DND-41 (cell line): ENCODE results near the gene ARHGAP8.

Experiments
- EZH2 ChIP-seq: IDR thresholded peaks from 3 replicates; pipeline ENCODE4 v1.6.1; 2012; ENCODE audit warnings: borderline replicate concordance, low read depth, mild to moderate bottlenecking, moderate library complexity, low read length, inconsistent platforms; ENCODE audit not compliant: severe bottlenecking
- TF ChIP-seq, protein P1 (sequence below): IDR thresholded peaks from 2 replicates; pipeline ENCODE4 v1.5.1; 2012; ENCODE audit warnings: borderline replicate concordance, low read length, moderate library complexity, mild to moderate bottlenecking; ENCODE audit not compliant: poor library complexity, severe bottlenecking; ENCODE audit errors: extremely low read depth

DNA sequence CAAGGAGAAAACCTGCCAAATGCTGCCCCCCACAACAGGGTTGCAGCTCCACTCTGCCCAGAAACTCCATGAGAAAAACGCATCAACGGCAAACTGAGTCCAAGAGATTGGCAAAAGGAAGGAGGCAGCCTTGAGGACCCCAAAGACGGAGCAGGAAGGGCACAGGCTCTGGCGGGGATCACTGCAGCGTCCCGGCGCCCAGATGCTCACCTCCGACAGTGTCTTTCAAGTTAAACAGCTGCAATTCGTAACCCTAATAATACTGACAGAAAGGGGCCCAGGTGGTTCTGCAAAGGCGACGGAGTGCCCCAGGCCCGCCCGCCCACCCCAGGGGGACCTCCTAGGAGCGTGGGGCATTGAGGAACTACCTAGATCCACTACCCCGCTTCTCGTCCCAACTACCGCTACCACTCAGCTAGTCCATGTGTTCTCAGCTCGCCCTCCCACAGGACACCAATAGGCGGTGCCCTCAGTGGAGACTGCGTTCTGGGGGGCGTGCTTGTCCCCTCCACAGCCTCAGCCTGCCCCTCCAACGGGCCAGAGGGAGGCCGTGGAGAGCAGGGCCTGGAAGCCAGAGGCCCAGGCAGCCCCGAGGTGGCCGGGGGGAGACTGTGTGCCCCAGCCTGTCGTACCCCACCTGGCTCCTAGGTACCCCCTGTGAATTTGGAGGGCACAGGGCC is 130.0 kb downstream of the ARHGAP8 start:
- TF ChIP-seq, protein P1, sequence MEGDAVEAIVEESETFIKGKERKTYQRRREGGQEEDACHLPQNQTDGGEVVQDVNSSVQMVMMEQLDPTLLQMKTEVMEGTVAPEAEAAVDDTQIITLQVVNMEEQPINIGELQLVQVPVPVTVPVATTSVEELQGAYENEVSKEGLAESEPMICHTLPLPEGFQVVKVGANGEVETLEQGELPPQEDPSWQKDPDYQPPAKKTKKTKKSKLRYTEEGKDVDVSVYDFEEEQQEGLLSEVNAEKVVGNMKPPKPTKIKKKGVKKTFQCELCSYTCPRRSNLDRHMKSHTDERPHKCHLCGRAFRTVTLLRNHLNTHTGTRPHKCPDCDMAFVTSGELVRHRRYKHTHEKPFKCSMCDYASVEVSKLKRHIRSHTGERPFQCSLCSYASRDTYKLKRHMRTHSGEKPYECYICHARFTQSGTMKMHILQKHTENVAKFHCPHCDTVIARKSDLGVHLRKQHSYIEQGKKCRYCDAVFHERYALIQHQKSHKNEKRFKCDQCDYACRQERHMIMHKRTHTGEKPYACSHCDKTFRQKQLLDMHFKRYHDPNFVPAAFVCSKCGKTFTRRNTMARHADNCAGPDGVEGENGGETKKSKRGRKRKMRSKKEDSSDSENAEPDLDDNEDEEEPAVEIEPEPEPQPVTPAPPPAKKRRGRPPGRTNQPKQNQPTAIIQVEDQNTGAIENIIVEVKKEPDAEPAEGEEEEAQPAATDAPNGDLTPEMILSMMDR = no peak
- no peak for TF ChIP-seq EZH2
